Measurements from ENCODE around the gene ENPP1. TPM values are rescaled to one million over a fixed set of nuclear protein-coding genes. Genes with fewer than 3 reads are reported as not detected.

The ENPP1 gene
- total and polyA plus RNA-seq, 9 of the 15 experiments (the other 6 are each of a cell fraction or from before 2014, with no cell fraction given), result 0.03 to 0.56 (median 0.14) TPM

DNA sequence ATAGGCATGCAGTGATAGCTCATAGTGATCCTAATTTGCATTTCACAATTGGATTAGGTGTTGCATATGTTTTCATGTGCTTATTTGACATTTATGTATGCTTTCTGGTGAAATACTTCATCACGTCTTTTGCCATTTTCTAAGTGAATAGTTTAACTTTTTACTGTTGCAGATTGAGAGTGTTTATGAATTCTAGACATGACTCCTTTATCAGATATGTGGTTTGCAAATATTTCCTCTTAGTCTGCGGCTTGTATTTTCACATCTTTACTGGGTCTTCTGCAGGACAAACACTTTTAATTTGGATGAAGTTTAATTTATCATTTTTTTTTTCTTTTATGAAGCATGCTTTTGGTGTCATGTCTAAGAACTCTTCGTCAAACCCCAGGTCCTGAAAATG is 104.1 kb downstream of the ENPP1 start:
- in situ Hi-C loops (cut with MboI), result loop anchor here (10.0 to 25.0 kb wide), 2 partner anchors 217 to 1650 kb away; no protein-coding TSS in a partner anchor
- Histone ChIP-seq H3K36me3 (ENCODE audit: control insufficient read depth, insufficient read depth, low read length) (no peaks in the 10 kb centered on the region), H3K4me2 (ENCODE audit: insufficient read depth, low read length) (no peak overlapping the region), H3K9me1 (ENCODE audit: control insufficient read depth, insufficient read depth, low read length) (no peaks in the 10 kb centered on the region), H3K9me3 (replicated peaks; ENCODE audit: control insufficient read depth, insufficient read depth, low read depth, low read length) (no peaks in the 10 kb centered on the region), H3K27me3 (ENCODE audit: control insufficient read depth in 2 of 2, insufficient read depth in 2 of 2, low read length in 2 of 2) (no peaks in the 10 kb centered on the region; a peak in 1 of 5 replicates), H3K4me3 (no peak overlapping the region), H2AFZ (ENCODE audit: low read depth, low read length) (no peak overlapping the region), H3K79me2 (ENCODE audit: control insufficient read depth, insufficient read depth, low read length) (no peaks in the 10 kb centered on the region), H4K20me1 (replicated peaks; ENCODE audit: control insufficient read depth, insufficient read depth, low read length) (no peaks in the 10 kb centered on the region), H3K4me1 (replicated peaks in 1 of 2; ENCODE audit: control insufficient read depth in 2 of 2, insufficient read depth in 2 of 2, low read length in 2 of 2) (no peaks in the 10 kb centered on the region), H3K27ac (ENCODE audit: extremely low read depth, low read depth, low read length) (no peak overlapping the region), H3K9ac (ENCODE audit: insufficient read depth in 1 of 2, low read depth in 2 of 2, low read length in 2 of 2) (no peak overlapping the region)
- TF ChIP-seq ZBED1 (IDR thresholded peaks at IDR 0.05), result no peak
- no peak for TF ChIP-seq TCF7 (IDR thresholded peaks at IDR 0.05; ENCODE audit: borderline replicate concordance)
- TF ChIP-seq PML (IDR thresholded peaks at IDR 0.05; ENCODE audit: low read length), result no peak
- no peak for TF ChIP-seq ZNF507 (tag; conservative IDR thresholded peaks at IDR 0.05)
- no peak for TF ChIP-seq ZNF146 (CRISPR knock-in tag; IDR thresholded peaks at IDR 0.05; ENCODE audit: unreplicated experiment)
- TF ChIP-seq ATF7 (IDR thresholded peaks at IDR 0.05), result no peak
- TF ChIP-seq SMARCA5 (IDR thresholded peaks at IDR 0.05), result no peak
- no peak for TF ChIP-seq JUN (IDR thresholded peaks at IDR 0.05; ENCODE audit: borderline replicate concordance, low read depth, low read length)
- no peak for TF ChIP-seq JUN (CRISPR knock-in tag; IDR thresholded peaks at IDR 0.05; ENCODE audit: borderline replicate concordance)
- TF ChIP-seq SLC30A9 (CRISPR knock-in tag; IDR thresholded peaks at IDR 0.05), result no peak
- no peak for TF ChIP-seq CSDE1 (IDR thresholded peaks at IDR 0.05)
- TF ChIP-seq, protein P1, sequence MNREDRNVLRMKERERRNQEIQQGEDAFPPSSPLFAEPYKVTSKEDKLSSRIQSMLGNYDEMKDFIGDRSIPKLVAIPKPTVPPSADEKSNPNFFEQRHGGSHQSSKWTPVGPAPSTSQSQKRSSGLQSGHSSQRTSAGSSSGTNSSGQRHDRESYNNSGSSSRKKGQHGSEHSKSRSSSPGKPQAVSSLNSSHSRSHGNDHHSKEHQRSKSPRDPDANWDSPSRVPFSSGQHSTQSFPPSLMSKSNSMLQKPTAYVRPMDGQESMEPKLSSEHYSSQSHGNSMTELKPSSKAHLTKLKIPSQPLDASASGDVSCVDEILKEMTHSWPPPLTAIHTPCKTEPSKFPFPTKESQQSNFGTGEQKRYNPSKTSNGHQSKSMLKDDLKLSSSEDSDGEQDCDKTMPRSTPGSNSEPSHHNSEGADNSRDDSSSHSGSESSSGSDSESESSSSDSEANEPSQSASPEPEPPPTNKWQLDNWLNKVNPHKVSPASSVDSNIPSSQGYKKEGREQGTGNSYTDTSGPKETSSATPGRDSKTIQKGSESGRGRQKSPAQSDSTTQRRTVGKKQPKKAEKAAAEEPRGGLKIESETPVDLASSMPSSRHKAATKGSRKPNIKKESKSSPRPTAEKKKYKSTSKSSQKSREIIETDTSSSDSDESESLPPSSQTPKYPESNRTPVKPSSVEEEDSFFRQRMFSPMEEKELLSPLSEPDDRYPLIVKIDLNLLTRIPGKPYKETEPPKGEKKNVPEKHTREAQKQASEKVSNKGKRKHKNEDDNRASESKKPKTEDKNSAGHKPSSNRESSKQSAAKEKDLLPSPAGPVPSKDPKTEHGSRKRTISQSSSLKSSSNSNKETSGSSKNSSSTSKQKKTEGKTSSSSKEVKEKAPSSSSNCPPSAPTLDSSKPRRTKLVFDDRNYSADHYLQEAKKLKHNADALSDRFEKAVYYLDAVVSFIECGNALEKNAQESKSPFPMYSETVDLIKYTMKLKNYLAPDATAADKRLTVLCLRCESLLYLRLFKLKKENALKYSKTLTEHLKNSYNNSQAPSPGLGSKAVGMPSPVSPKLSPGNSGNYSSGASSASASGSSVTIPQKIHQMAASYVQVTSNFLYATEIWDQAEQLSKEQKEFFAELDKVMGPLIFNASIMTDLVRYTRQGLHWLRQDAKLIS (CRISPR knock-in tag; IDR thresholded peaks at IDR 0.05), result no peak
- TF ChIP-seq, protein P2, sequence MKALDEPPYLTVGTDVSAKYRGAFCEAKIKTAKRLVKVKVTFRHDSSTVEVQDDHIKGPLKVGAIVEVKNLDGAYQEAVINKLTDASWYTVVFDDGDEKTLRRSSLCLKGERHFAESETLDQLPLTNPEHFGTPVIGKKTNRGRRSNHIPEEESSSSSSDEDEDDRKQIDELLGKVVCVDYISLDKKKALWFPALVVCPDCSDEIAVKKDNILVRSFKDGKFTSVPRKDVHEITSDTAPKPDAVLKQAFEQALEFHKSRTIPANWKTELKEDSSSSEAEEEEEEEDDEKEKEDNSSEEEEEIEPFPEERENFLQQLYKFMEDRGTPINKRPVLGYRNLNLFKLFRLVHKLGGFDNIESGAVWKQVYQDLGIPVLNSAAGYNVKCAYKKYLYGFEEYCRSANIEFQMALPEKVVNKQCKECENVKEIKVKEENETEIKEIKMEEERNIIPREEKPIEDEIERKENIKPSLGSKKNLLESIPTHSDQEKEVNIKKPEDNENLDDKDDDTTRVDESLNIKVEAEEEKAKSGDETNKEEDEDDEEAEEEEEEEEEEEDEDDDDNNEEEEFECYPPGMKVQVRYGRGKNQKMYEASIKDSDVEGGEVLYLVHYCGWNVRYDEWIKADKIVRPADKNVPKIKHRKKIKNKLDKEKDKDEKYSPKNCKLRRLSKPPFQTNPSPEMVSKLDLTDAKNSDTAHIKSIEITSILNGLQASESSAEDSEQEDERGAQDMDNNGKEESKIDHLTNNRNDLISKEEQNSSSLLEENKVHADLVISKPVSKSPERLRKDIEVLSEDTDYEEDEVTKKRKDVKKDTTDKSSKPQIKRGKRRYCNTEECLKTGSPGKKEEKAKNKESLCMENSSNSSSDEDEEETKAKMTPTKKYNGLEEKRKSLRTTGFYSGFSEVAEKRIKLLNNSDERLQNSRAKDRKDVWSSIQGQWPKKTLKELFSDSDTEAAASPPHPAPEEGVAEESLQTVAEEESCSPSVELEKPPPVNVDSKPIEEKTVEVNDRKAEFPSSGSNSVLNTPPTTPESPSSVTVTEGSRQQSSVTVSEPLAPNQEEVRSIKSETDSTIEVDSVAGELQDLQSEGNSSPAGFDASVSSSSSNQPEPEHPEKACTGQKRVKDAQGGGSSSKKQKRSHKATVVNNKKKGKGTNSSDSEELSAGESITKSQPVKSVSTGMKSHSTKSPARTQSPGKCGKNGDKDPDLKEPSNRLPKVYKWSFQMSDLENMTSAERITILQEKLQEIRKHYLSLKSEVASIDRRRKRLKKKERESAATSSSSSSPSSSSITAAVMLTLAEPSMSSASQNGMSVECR (CRISPR knock-in tag; IDR thresholded peaks at IDR 0.05), result no peak
- TF ChIP-seq, protein P3, sequence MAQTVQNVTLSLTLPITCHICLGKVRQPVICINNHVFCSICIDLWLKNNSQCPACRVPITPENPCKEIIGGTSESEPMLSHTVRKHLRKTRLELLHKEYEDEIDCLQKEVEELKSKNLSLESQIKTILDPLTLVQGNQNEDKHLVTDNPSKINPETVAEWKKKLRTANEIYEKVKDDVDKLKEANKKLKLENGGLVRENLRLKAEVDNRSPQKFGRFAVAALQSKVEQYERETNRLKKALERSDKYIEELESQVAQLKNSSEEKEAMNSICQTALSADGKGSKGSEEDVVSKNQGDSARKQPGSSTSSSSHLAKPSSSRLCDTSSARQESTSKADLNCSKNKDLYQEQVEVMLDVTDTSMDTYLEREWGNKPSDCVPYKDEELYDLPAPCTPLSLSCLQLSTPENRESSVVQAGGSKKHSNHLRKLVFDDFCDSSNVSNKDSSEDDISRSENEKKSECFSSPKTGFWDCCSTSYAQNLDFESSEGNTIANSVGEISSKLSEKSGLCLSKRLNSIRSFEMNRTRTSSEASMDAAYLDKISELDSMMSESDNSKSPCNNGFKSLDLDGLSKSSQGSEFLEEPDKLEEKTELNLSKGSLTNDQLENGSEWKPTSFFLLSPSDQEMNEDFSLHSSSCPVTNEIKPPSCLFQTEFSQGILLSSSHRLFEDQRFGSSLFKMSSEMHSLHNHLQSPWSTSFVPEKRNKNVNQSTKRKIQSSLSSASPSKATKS (CRISPR knock-in tag; IDR thresholded peaks at IDR 0.05), result no peak
- intact Hi-C loops (cut with micrococcal nuclease), result loop anchor here (2.0 to 5.0 kb wide), 2 partner anchors 393 to 1025 kb away; no protein-coding TSS in a partner anchor
- ATAC-seq (no peak), FAIRE-seq (no peak), DNase-seq (ENCODE audit: extremely low read depth in 1 of 4, low spot score in 3 of 4) (no peak)
- BruUV-seq (replicated peaks), result no TSS peak
- WGBS (ENCODE audit: insufficient coverage, low coverage, missing lambda C conversion rate), result 0% methylated on average over 3 of the region's 3 CpGs
- ChIA-PET CTCF (ENCODE audit: low intra/inter-chr PET ratio) (no interaction called here), POLR2A (no interaction called here)

All from K562 (cell line).